HG02588 (cell line): ENCODE measurements around the gene P2RX3.
"Not testable (repeated sequence)": the region's sequence is repeated elsewhere in the genome, so short reads cannot be mapped to it uniquely, and the experiment has no call there.

Experiments
- ATAC-seq: cut with Tn5 transposase; IDR thresholded peaks from one replicate; pipeline ENCODE4 v1.9.1; 2021; ENCODE audit warnings: mild to moderate bottlenecking, moderate library complexity; ENCODE audit not compliant: unreplicated experiment

Gene P2RX3

GRCh38 chr11:57348052-57348451 lies 9.9 kb downstream of the P2RX3 start:
- no peak for ATAC-seq

GRCh38 chr11:57348636-57349313 lies 10.6 kb downstream of the P2RX3 start:
- no peak for ATAC-seq

- ATAC-seq = no peak
Observed at GRCh38 chr11:57349491-57350274, 11.5 kb downstream of the P2RX3 start.

GRCh38 chr11:57353036-57353435 lies 14.9 kb downstream of the P2RX3 start:
- no peak for ATAC-seq

- ATAC-seq = no peak
Observed at GRCh38 chr11:57353446-57353845, 15.3 kb downstream of the P2RX3 start.

GRCh38 chr11:57353852-57354251 lies 15.7 kb downstream of the P2RX3 start:
- no peak for ATAC-seq

GRCh38 chr11:57354699-57355098 lies 16.5 kb downstream of the P2RX3 start:
- ATAC-seq = no peak

GRCh38 chr11:57356268-57356667 lies 18.1 kb downstream of the P2RX3 start:
- ATAC-seq = no peak

- no peak for ATAC-seq
Observed at GRCh38 chr11:57357310-57357709, 19.2 kb downstream of the P2RX3 start.

GRCh38 chr11:57357856-57358255 lies 19.7 kb downstream of the P2RX3 start:
- no peak for ATAC-seq

- ATAC-seq = no peak
Observed at GRCh38 chr11:57358543-57358961, 20.4 kb downstream of the P2RX3 start.

GRCh38 chr11:57358991-57359390 lies 20.8 kb downstream of the P2RX3 start:
- ATAC-seq = no peak

- ATAC-seq = no peak
Observed at GRCh38 chr11:57359396-57359795, 21.2 kb downstream of the P2RX3 start.

- no peak for ATAC-seq
Observed at GRCh38 chr11:57359896-57360690, 21.9 kb downstream of the P2RX3 start.

GRCh38 chr11:57360991-57361390 lies 22.8 kb downstream of the P2RX3 start:
- ATAC-seq = no peak

- not testable (repeated sequence) for ATAC-seq
Observed at GRCh38 chr11:57361420-57361819, 23.3 kb downstream of the P2RX3 start.

GRCh38 chr11:57361926-57362325 lies 23.8 kb downstream of the P2RX3 start:
- ATAC-seq = no peak

- no peak for ATAC-seq
Observed at GRCh38 chr11:57363131-57364080, 25.3 kb downstream of the P2RX3 start.

GRCh38 chr11:57364851-57365660 lies 26.9 kb downstream of the P2RX3 start:
- ATAC-seq = no peak
